H9 (cell line): ENCODE measurements around the gene C2orf66. TPM values are rescaled to one million over a fixed set of nuclear protein-coding genes. Genes with fewer than 3 reads are reported as not detected.

Experiments used
- DNase-seq: peaks from one replicate; pipeline ENCODE4 v3.0.0-alpha.2; 2017
- H2AFZ ChIP-seq: one replicate; pipeline ENCODE4 v1.6.1; 2013; ENCODE audit warnings: mild to moderate bottlenecking, low read length, control low read depth, moderate library complexity
- H2AK5ac ChIP-seq: 2 replicates; pipeline ENCODE4 v1.6.1; 2013; ENCODE audit warnings: low read length, control low read depth, mixed read lengths; ENCODE audit not compliant: insufficient read length
- H2BK120ac ChIP-seq: one replicate; pipeline ENCODE4 v1.6.1; 2013; ENCODE audit warnings: low read depth, mild to moderate bottlenecking, low read length, control low read depth, inconsistent platforms; ENCODE audit not compliant: poor library complexity, severe bottlenecking
- H2BK12ac ChIP-seq: 2 replicates; pipeline ENCODE4 v1.6.1; 2013; ENCODE audit warnings: low read length, control low read depth, mixed read lengths, low read depth; ENCODE audit not compliant: insufficient read length
- H2BK15ac ChIP-seq: 2 replicates; pipeline ENCODE4 v1.6.1; 2013; ENCODE audit warnings: low read depth, low read length, control low read depth
- H2BK20ac ChIP-seq: one replicate; pipeline ENCODE4 v1.6.1; 2013; ENCODE audit warnings: low read depth, mild to moderate bottlenecking, low read length, control low read depth, inconsistent platforms; ENCODE audit not compliant: poor library complexity, severe bottlenecking
- H2BK5ac ChIP-seq: 2 replicates; pipeline ENCODE4 v1.6.1; 2013; ENCODE audit warnings: low read length, control low read depth, mixed read lengths; ENCODE audit not compliant: insufficient read length
- H3K14ac ChIP-seq: 2 replicates; pipeline ENCODE4 v1.6.1; 2013; ENCODE audit warnings: low read length, control low read depth; ENCODE audit not compliant: insufficient read depth
- H3K18ac ChIP-seq: 2 replicates; pipeline ENCODE4 v1.6.1; 2013; ENCODE audit warnings: low read depth, mild to moderate bottlenecking, mixed read lengths, low read length, control low read depth; ENCODE audit not compliant: insufficient read length
- H3K23ac ChIP-seq: 2 replicates; pipeline ENCODE4 v1.6.1; 2013; ENCODE audit warnings: low read length, control low read depth, mixed read lengths, low read depth; ENCODE audit not compliant: insufficient read length
- H3K23me2 ChIP-seq: 2 replicates; pipeline ENCODE4 v1.6.1; 2013; ENCODE audit warnings: low read depth, mild to moderate bottlenecking, mixed read lengths, low read length, control low read depth; ENCODE audit not compliant: insufficient read length, poor library complexity, severe bottlenecking
- H3K27ac ChIP-seq: 2 replicates; pipeline ENCODE4 v1.5.1; 2013; ENCODE audit warnings: low read length, control low read depth, mixed read lengths, low read depth; ENCODE audit not compliant: insufficient read length
- H3K27me3 ChIP-seq: 2 replicates; pipeline ENCODE4 v1.6.1; 2013; ENCODE audit warnings: low read length, control low read depth, inconsistent platforms; ENCODE audit not compliant: insufficient read depth
- H3K4ac ChIP-seq: 2 replicates; pipeline ENCODE4 v1.6.1; 2013; ENCODE audit warnings: low read depth, mild to moderate bottlenecking, control low read depth, inconsistent platforms, low read length, moderate library complexity
- H3K4me1 ChIP-seq: 2 replicates; pipeline ENCODE4 v1.6.1; 2013; ENCODE audit warnings: low read length, control low read depth, inconsistent platforms; ENCODE audit not compliant: insufficient read depth
- H3K4me2 ChIP-seq: 2 replicates; pipeline ENCODE4 v1.6.1; 2013; ENCODE audit warnings: low read length, control low read depth, mixed read lengths; ENCODE audit not compliant: insufficient read length, insufficient read depth
- H3K56ac ChIP-seq: 2 replicates; pipeline ENCODE4 v1.6.1; 2013; ENCODE audit warnings: low read depth, mild to moderate bottlenecking, mixed read lengths, low read length, control low read depth; ENCODE audit not compliant: insufficient read length
- H3K79me1 ChIP-seq: 2 replicates; pipeline ENCODE4 v1.6.1; 2013; ENCODE audit warnings: low read depth, mild to moderate bottlenecking, moderate library complexity, low read length, control low read depth, inconsistent platforms; ENCODE audit not compliant: insufficient read depth, poor library complexity, severe bottlenecking
- H3K79me2 ChIP-seq: 2 replicates; pipeline ENCODE4 v1.6.1; 2013; ENCODE audit warnings: low read length, control low read depth, inconsistent platforms; ENCODE audit not compliant: insufficient read depth
- H3K9ac ChIP-seq: 2 replicates; pipeline ENCODE4 v1.6.1; 2013; ENCODE audit warnings: low read length, control low read depth, mixed read lengths; ENCODE audit not compliant: insufficient read length; ENCODE audit errors: extremely low read depth
- H3K9me3 ChIP-seq: one replicate; pipeline ENCODE4 v1.6.1; 2013; ENCODE audit warnings: low read depth, low read length, inconsistent platforms; ENCODE audit not compliant: control insufficient read depth
- H3T11ph ChIP-seq: one replicate; pipeline ENCODE4 v1.6.1; 2013; ENCODE audit warnings: mild to moderate bottlenecking, low read length, control low read depth, inconsistent platforms
- H4K20me1 ChIP-seq: one replicate; pipeline ENCODE4 v1.6.1; 2013; ENCODE audit not compliant: control insufficient read depth, insufficient read length, insufficient read depth
- H4K5ac ChIP-seq: 2 replicates; pipeline ENCODE4 v1.6.1; 2013; ENCODE audit warnings: low read depth, mild to moderate bottlenecking, mixed read lengths, low read length, control low read depth; ENCODE audit not compliant: insufficient read length
- H4K8ac ChIP-seq: replicated peaks from 2 replicates; pipeline ENCODE4 v1.6.1; 2013; ENCODE audit warnings: low read length, control low read depth, mixed read lengths, low read depth; ENCODE audit not compliant: insufficient read length
- H4K91ac ChIP-seq: 2 replicates; pipeline ENCODE4 v1.6.1; 2013; ENCODE audit warnings: low read depth, mild to moderate bottlenecking, moderate library complexity, mixed read lengths, low read length, control low read depth; ENCODE audit not compliant: insufficient read length
- H3K27ac Mint-ChIP-seq, 3 experiments: 2 replicates in 2 of 3; 3 replicates in 1 of 3; pipeline ENCODE4 v1.8.0; 2020 to 2021; ENCODE audit warnings: mixed read lengths in 3 of 3, mild to moderate bottlenecking in 1 of 3, moderate library complexity in 1 of 3
- H3K27me3 Mint-ChIP-seq: 2 replicates; pipeline ENCODE4 v1.8.0; 2021; ENCODE audit warnings: low read depth, mild to moderate bottlenecking, moderate library complexity, mixed read lengths
- H3K36me3 Mint-ChIP-seq, 3 experiments: 2 replicates in 2 of 3; 3 replicates in 1 of 3; pipeline ENCODE4 v1.8.0; 2020 to 2021; ENCODE audit warnings: low read depth in 3 of 3, mixed read lengths in 3 of 3; ENCODE audit not compliant: insufficient read depth in 1 of 3
- H3K4me1 Mint-ChIP-seq, 2 experiments: 2 replicates each; pipeline ENCODE4 v1.8.0; 2020; ENCODE audit warnings: mixed read lengths in 2 of 2
- H3K4me3 Mint-ChIP-seq, 2 experiments: 2 replicates in 1 of 2; 3 replicates in 1 of 2; pipeline ENCODE4 v1.8.0; 2020 to 2021; ENCODE audit warnings: mild to moderate bottlenecking in 2 of 2, mixed read lengths in 2 of 2, moderate library complexity in 1 of 2
- H3K9me3 Mint-ChIP-seq, 2 experiments: 2 replicates in 1 of 2; 3 replicates in 1 of 2; pipeline ENCODE4 v1.8.0; 2020; ENCODE audit warnings: mild to moderate bottlenecking in 2 of 2, mixed read lengths in 2 of 2, moderate library complexity in 1 of 2
- CTCF ChIP-seq: fragments of 200-600 bp; sonication (generic); conservative IDR thresholded peaks from 3 replicates; pipeline ENCODE4 v1.8.0; 2021; ENCODE audit warnings: antibody characterized with exemption, mild to moderate bottlenecking
- WGBS: extraction: QIAGEN DNeasy Blood & Tissue Kit; methylation state at CpG from one replicate; pipeline ENCODE4 v1.1.7; 2013; ENCODE audit warnings: missing lambda C conversion rate, low lambda C conversion rate, mixed read lengths; ENCODE audit not compliant: insufficient read length; ENCODE audit errors: extremely low coverage; 5-methylcytosine and 5-hydroxymethylcytosine counted together
- total RNA-seq: library from RNA; stranded (reverse); gene quantifications from 2 replicates; pipeline ENCODE4 v1.2.1, GENCODE V29; 2021

C2orf66 gene
- total RNA-seq, 1 experiment from 2014 or later: not detected

- no peak overlapping the region for H2BK20ac ChIP-seq
- no peak for DNase-seq
- no peak overlapping the region for H2BK12ac ChIP-seq
- no peak overlapping the region for H2BK5ac ChIP-seq
- H2BK120ac ChIP-seq: no peak overlapping the region
- no peak overlapping the region for H3K9ac ChIP-seq
- no peak overlapping the region for H3K56ac ChIP-seq
- H3K18ac ChIP-seq: no peak overlapping the region
- H4K5ac ChIP-seq: no peak overlapping the region
- no peaks in the 10 kb centered on the region for H4K20me1 ChIP-seq
- H3K27ac ChIP-seq: no peak overlapping the region
- H3K79me2 ChIP-seq: 0 out of 2 replicates have a peak, but pooled peaks cover 2% of the 10 kb centered on the region
- Mint-ChIP-seq H3K27me3 (peaks cover 27% of the 10 kb centered on the region), H3K9me3 (peaks cover 0 to 3% of the 10 kb centered on the region in 2 experiments; a peak in 1 of 5 replicates), H3K27ac (no peak overlapping the region), H3K4me1 (peaks cover 1 to 2% of the 10 kb centered on the region in 2 experiments; a peak in 3 of 4 replicates), H3K4me3 (no peak overlapping the region), H3K36me3 (peaks cover 6 to 11% (median 10%) of the 10 kb centered on the region in 3 experiments; a peak in 6 of 7 replicates)
- peaks cover 5% of the 10 kb centered on the region for H3K23me2 ChIP-seq
- H3K27me3 ChIP-seq: no peaks in the 10 kb centered on the region
- no peak overlapping the region for H3K23ac ChIP-seq
- no peaks in the 10 kb centered on the region for H3K9me3 ChIP-seq
- H2BK15ac ChIP-seq: no peak overlapping the region
- no peak overlapping the region for H3K14ac ChIP-seq
- no peaks in the 10 kb centered on the region for H3K79me1 ChIP-seq
- TF ChIP-seq CTCF: no peak
- no peak overlapping the region for H2AK5ac ChIP-seq
- no peak overlapping the region for H3T11ph ChIP-seq
- no peak overlapping the region for H4K8ac ChIP-seq
- no CpG with 5 or more reads among the region's 2 CpGs for WGBS
- no peak overlapping the region for H2AFZ ChIP-seq
- no peaks in the 10 kb centered on the region for H3K4me1 ChIP-seq
- H4K91ac ChIP-seq: no peak overlapping the region
- no peak overlapping the region for H3K4me2 ChIP-seq
- H3K4ac ChIP-seq: no peak overlapping the region
These were observed 7.4 kb downstream of the C2orf66 start for GRCh38 chr2:196801674-196802261.
